Retinal pigment epithelial cell (primary cell): ENCODE measurements around the gene EGFL8.

ENCODE experiments used
- DNase-seq: peaks from one replicate; pipeline ENCODE4 v3.0.0-alpha.2; 2010; ENCODE audit warnings: low read depth
- H3K4me3 ChIP-seq: 2 replicates; pipeline ENCODE4 v1.5.1; 2011; ENCODE audit warnings: mild to moderate bottlenecking, low read length, control low read depth, moderate library complexity
- TF ChIP-seq, protein P1 (sequence below): conservative IDR thresholded peaks from 2 replicates; pipeline ENCODE4 v1.5.1; 2011; ENCODE audit warnings: low read depth, low read length, control low read depth, inconsistent platforms

The EGFL8 gene

DNA sequence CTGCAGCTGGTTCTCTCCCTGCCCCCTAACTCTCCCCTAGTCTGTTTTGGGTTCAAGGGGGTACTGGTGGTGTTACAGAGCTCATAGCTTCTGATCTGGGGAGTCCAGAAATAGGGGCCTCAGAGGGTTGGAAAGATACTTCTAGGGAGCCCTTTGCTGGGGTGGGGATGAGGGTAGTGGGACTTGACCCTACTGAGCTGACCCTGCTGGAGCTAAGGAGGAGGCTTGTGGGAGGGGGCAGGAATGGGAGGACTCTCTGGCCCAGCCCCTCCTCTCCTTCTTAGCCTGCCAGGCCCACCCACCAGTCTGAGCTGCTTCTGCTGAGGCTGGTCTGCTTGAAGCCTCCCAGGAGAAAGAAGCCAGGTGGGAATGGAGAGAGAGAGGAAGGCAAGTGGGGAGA, at the start of gene EGFL8:
Gene EGFL8, plus strand, starts transcription at position 301 of the 400 bp plus-strand sequence. CDS start 1,571 bp downstream, outside the sequence.
- TF ChIP-seq, protein P1, sequence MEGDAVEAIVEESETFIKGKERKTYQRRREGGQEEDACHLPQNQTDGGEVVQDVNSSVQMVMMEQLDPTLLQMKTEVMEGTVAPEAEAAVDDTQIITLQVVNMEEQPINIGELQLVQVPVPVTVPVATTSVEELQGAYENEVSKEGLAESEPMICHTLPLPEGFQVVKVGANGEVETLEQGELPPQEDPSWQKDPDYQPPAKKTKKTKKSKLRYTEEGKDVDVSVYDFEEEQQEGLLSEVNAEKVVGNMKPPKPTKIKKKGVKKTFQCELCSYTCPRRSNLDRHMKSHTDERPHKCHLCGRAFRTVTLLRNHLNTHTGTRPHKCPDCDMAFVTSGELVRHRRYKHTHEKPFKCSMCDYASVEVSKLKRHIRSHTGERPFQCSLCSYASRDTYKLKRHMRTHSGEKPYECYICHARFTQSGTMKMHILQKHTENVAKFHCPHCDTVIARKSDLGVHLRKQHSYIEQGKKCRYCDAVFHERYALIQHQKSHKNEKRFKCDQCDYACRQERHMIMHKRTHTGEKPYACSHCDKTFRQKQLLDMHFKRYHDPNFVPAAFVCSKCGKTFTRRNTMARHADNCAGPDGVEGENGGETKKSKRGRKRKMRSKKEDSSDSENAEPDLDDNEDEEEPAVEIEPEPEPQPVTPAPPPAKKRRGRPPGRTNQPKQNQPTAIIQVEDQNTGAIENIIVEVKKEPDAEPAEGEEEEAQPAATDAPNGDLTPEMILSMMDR = no peak
- no peak for DNase-seq
- H3K4me3 ChIP-seq = no peak within 1 kb of the TSS

DNA sequence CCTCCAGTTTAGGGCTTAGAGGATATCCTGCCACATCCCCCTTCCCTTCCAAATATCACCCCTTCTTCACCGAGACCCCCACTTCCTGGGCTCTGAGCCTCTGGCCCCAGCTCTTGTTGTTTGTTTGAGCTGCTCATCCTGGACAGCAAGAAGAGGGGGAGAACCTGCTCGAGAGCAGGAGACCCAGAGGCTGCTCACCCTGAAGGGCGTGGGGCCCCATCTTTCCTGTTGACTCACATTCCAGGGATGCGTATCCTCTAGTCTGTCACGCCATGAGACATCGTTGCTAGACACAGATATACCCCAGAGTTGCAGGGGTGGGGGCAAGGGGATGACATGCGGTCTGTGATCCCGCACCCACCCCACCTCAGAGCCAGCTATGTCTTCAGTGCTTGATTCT, 49.6 kb upstream of the EGFL8 start:
- no peak for DNase-seq
- TF ChIP-seq, protein P1 = no peak
- H3K4me3 ChIP-seq = no peak overlapping the region

DNA sequence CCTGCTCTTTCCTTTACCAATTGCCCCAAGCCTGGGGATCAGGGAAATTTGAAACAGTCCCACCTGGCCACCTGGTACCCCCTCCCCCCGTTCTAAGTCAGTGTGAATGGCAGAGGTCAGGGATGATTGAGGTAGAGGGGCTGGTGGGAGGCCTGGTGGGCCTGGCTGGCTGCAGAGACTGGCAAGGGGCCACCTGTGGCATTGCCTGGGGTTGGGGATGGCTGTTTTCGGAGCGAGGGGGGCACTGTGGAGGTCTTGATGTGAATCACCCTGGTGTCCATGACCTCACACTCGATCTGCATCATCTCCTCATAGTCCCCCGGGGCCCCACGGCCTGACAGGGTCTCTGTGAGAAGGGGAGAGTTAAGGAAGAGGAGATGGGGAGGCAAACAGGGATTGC, 48.8 kb upstream of the EGFL8 start:
- TF ChIP-seq, protein P1 = no peak
- no peak for DNase-seq
- no peak overlapping the region for H3K4me3 ChIP-seq

DNA sequence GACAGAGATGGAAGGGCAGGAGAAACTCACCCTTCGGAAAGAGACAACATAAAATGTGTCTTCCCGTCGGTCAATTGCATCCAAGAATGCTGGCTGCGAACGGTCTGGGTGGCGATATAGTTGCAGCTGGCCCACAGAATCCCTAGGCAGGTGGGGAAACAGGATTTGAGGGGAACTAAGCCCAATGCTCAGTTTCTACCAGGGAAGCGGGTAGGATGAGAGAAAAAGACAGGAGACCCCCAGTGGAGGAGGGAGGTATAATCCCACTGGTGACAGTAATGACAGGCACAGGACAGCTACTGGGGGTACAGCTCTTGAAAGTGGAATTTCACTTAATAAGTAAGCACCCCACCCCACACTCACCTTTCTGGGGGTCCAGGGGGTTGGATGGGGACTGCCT, 47.7 kb upstream of the EGFL8 start:
- no peak overlapping the region for H3K4me3 ChIP-seq
- DNase-seq = no peak

DNA sequence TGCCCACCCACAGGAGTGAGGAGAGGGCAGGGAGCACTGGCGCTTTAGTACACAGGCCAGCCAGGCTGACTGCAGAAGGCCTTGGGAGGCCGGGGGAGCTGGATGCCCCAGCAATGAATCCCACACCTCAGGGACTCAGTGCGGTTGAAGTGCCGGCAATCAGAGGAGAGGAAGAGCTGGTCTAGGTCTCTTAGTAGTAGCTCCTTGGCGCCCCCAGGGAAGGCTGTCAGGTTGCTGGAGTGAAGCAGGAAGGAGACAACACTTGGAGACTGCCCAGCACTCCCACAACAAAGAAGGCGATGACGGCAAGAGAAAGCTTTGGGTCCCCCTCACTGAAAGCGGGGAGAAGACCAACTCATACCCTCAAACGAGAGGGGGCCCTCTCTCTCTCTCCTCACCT, 46.9 kb upstream of the EGFL8 start:
- no peak for DNase-seq
- no peak overlapping the region for H3K4me3 ChIP-seq
- TF ChIP-seq, protein P1 = no peak

More for the DNA sequence above, 47.7 kb upstream of the EGFL8 start:
- TF ChIP-seq, protein P1 = peak; percentile 60

DNA sequence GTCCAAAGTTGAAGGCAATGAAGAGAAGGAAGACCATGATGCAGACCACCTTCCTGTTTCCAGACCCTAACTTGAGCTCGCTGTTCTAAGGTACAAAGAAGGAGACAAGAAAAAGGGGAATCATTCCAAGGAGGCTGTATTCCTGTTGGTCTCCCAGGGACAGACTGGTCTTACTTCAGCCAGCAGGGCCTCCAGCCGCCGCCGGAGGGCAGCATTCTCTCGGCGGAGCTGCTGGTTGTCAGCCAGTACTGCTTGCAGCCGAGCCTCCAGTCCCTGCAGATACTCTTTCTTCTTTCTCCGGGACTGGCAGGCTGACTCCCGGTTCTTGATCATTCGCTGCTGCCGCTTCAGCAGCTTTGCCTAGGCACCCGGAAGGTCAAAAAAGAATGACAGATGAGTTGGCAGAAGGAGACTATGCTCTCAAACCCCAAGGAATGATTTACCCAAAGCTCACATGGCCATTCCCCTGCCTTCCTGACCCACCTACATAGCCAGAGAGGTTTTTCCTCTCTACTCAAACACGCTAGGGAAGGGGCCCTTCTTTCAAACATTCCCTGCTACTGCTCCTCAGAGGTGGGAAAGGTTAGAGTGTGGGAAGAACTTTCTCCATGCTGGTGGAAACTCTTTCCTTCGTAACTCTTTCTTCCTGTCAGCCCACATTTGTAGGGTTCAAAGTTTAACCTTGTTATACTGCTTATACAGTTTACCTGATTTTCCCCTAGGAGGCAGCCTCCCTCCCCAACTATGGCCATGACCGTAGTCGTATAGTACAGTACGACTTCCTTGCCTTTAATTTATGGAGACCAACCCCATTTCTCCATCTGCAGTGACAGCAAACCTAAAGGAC, 45.4 kb upstream of the EGFL8 start:
- H3K4me3 ChIP-seq = no peak overlapping the region
- peak; percentile 39 for DNase-seq
- TF ChIP-seq, protein P1 = peak; percentile 97

DNA sequence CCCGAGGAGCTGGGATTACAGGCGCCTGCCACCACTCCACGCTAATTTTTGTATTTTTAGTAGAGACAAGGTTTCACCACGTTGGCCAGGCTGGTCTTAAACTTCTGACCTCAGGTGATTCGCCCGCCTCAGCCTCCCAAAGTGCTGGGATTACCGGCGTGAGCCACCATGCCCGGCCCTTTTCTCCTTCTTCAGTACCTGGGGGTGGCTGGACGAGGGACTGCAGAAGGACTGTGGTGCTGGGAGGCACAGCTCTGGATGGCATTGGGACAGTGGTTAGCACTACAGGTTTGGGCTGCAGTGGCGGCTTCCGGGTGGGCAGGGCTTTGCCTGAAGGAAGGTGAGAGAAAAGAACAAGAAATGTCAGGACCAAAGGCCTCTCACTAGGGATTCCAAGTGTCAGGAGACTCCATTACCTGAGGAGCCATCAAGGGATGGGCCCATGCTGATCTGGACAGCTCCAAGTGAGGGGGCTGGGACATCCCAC, 43.8 kb upstream of the EGFL8 start:
- no peak overlapping the region for H3K4me3 ChIP-seq
- TF ChIP-seq, protein P1 = no peak
- DNase-seq = no peak
